GM23248 (cell line): ENCODE data around the gene HTN3.

ENCODE experiments used
- EZH2 ChIP-seq: fragments of 200-600 bp; sonication (generic); IDR thresholded peaks from 2 replicates; pipeline ENCODE4 v1.6.1; 2018; ENCODE audit warnings: antibody characterized with exemption, mild to moderate bottlenecking; ENCODE audit not compliant: insufficient read depth, poor library complexity, severe bottlenecking
- EZH2phosphoT487 ChIP-seq: fragments of 200-600 bp; sonication (generic); IDR thresholded peaks from 2 replicates; pipeline ENCODE4 v1.6.1; 2018; ENCODE audit warnings: antibody characterized with exemption, moderate library complexity, mild to moderate bottlenecking, low read depth; ENCODE audit not compliant: insufficient read depth

GRCh38 chr4:70062000-70062399, 33.7 kb downstream of the HTN3 start:
- TF ChIP-seq EZH2, result no peak
- no peak for TF ChIP-seq EZH2phosphoT487
